ENCODE data around the gene GDI2.

The GDI2 gene

DNA sequence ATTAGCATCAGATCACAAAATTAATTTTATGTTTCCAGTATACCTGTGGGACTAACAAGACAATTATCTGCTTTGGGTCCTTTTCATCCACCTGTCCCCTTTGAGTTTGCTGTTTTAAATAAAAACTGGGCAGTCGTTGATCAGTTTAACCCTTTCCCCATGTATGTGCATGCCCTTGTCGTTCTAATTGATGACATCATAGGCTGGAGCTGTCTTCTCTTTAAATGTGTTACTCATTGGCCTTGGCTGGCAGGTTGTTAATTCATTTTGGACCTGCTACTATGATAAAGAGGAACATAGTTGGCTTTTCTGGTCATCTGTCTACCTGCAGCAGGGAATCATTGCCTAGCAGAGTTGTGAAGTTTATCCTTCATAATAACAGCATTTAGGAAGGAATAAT is 74.8 kb downstream of the GDI2 start:
- no peak for DNase-seq

DNA sequence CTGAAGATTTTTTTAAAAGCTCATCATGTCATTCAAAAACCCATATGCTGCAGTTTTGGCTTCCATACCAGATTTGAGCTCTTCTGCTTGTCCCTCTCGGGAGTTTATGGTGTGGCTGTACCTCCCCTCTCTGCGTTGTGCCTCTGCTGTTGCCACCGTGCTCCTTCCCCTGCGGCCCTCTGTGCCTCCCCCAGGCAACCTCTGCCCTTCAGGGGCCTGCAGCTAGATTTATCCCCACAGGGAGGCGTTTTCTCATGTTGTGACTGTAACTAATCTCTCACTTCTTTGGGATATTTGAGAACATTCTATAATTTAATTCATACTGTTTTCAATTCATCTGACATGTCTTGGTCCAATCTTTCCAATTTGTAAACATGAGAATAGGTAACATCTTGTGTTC is 75.9 kb downstream of the GDI2 start:
- no peak for DNase-seq

DNA sequence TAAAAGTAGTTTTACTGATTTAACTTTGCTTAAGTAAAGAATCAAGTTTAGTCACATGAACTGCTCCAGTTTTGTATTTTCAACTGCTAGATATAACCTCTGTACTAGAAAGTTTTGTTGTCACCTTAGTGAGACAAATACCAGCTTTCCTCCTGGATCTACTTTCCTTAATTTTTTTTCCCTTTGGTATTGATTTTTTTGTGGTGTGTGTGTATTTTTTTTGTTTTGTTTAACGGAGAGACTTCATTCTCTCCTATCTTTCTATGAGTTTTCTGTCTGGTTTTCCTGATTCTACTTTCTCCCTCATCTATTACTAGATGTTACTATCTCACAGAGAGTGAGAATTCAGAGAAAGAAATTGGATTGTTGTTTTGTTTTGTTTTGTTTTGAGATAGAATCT is 76.6 kb downstream of the GDI2 start:
- DNase-seq, result no peak

DNA sequence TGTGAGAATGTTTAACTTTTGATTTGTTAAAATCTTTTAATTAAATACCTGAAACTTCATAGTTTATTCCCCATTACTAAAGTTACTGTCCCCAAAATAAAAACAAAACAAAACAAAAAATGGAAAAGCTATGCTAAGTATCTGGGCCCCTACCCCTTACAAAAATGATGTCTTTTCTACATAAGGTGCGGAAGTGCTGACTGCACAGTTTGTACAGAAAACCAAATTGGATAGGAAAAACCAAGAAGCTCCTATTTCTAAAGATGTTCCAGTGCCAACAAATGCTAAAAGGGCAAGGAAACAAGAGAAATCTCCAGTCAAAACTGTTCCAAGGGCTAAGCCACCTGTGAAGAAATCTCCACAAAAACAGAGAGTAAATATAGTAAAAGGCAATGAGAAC is 78.1 kb downstream of the GDI2 start:
- no peak for DNase-seq

DNA sequence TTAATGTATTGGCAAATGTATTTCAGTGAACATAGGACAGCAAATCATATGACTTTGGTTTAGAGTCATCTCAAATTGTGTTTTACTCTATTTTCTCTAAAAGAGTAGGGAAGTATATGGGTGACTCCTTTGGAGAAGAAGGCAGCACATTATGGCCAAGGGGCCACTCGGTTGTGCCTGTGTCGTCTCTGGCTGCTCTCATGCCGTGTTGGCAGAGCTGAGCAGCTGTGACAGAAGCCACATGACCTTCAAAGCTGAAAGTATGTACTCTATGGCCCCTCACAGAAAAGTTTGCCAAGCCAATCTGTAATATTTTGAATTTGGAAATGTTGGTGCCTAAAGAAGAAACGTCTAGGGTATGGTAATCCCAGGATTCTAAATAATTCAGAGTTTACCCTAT is 81.1 kb downstream of the GDI2 start:
- no peak for DNase-seq

DNA sequence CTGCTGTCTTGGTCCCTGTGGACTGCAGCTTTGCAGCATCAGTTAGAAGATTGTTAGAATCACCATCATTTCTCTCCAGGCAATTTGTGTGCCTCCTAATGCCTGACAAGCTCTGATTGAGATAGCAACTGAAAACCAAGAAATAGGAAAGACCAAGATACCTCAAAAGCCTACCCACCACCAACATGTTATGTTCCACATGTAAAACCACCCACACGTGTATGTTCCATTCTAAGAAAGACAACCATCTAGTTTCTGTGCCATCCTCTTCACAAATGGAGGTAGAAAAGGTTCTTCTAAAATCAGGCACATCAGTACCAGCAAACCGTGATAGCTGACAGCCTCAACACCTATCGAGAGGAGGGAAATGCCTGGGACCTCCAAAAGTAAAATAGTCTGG is 81.7 kb downstream of the GDI2 start:
- DNase-seq, result no peak

DNA sequence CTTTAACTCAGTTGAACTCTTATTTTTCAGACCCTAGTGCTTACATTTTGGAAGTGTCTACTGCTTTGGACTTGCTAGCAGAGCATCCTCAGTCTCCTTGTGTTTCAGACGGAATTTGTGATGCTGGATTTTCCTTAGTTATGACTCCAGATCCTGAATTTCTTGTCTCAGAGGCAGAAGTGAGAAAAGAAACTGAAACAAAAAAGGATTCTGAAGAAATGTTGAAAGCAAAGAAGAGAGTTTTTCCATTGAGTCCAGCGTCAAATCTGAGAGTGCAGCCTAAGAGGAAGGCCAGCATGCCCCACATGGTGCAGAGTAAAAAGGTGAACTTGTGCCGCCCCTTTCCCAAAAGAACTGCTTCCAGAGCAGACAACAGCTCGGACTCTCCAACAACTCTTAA is 82.5 kb downstream of the GDI2 start:
- no peak for DNase-seq

DNA sequence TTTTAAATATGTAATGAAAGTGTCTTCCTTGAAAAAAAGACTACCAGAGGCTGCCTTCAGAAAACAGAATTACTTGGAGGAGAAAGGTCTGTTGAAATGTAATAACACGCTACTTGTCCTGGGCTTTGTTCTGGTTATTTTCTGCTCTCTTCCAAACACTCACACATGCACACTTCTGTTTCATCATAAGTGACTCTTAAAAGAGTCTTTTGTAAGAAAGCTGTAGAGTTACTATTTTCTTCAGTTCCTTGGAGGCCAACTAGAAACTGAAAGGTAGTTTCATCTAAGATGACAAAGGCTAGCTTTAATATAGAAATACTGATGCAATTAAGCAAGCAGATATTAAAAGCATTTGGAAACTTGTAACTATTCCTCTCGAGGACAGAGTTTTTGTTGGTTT is 89.5 kb downstream of the GDI2 start:
- DNase-seq, result no peak

DNA sequence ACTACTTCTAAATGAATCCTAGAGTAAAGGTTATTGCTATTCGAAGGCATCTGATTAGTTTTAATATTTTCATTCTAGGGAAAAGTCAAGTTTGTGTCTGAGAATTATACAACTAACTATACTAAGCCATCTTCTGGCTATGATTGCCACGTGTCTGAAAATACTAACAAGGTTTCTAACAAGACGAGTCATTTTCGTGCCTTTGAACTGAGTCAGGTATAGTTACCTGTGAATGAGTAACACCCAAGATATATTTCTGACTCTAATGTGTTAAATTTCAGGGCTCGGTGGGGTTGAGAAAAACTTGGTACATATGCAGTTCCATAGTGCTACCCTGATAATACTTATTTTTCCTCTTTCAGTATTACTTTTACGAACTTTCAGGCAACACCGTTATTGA is 93.1 kb downstream of the GDI2 start:
- no peak for DNase-seq

DNA sequence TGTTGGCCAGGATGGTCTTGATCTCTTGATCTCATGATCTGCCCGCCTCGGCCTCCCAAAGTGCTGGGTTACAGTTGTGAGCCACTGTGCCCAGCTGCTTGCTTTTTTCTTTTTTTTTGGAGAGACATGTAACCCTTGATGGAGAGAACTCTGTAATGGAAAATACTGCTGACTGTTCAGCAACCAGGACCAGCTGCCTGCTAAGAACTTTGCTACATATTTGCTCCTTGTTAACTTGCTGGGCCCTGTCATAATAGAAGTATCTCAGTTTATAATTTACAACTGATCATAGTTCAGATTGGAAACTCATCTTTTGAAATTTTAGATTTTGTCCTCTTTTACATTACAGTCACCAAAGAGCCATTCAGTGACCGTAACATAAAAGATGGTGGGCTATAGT is 93.7 kb downstream of the GDI2 start:
- DNase-seq, result no peak

Measured in fibroblast of upper back skin (primary cell).